Heart left ventricle (tissue), 16 donors: Measurements from ENCODE around the gene FOXE1. TPM values are rescaled to one million over a fixed set of nuclear protein-coding genes. Genes with fewer than 3 reads are reported as not detected.
A peak's percentile ranks its signal among the peaks of the same experiment; 100 is the strongest.

Experiments
- ATAC-seq, 4 donors: fragments of 200-7000 bp; cut with Tn5 transposase; one replicate each; pipeline ENCODE4 v1.9.1; 2020 to 2022; ENCODE audit warnings: moderate library complexity in 4 of 4, mild to moderate bottlenecking in 3 of 4, moderate number of reproducible peaks in 1 of 4
- DNase-seq, 5 donors: peaks; one replicate each; pipeline ENCODE4 v3.0.0-alpha.2; 2020
- H3K27ac ChIP-seq, 12 donors: fragments of 200-600 bp; sonication (generic) in 4 of 12; one replicate each; pipeline versions ENCODE4 v1.5.0 to v1.8.0; 2016 to 2022; ENCODE audit warnings: mild to moderate bottlenecking in 2 of 12
- H3K27me3 ChIP-seq, 9 donors: fragments of 200-600 bp; sonication (generic) in 2 of 9; one replicate each; pipeline versions ENCODE4 v1.5.1 to v1.8.0; 2016 to 2022; ENCODE audit warnings: mild to moderate bottlenecking in 3 of 9
- H3K36me3 ChIP-seq, 9 donors: fragments of 200-600 bp; sonication (generic) in 2 of 9; one replicate each; pipeline versions ENCODE4 v1.5.0 to v1.8.0; 2018 to 2022; ENCODE audit warnings: mild to moderate bottlenecking in 2 of 9
- H3K4me1 ChIP-seq, 12 donors: fragments of 200-600 bp; sonication (generic) in 4 of 12; one replicate each; pipeline versions ENCODE4 v1.5.0 to v1.8.0; 2016 to 2022; ENCODE audit warnings: mild to moderate bottlenecking in 3 of 12
- H3K4me3 ChIP-seq, 12 donors: fragments of 200-600 bp; sonication (generic) in 4 of 12; one replicate each; pipeline versions ENCODE4 v1.5.0 to v1.8.0; 2017 to 2022; ENCODE audit warnings: mild to moderate bottlenecking in 9 of 12, moderate library complexity in 4 of 12
- H3K9me3 ChIP-seq, 12 donors: fragments of 200-600 bp; sonication (generic) in 4 of 12; one replicate each; pipeline versions ENCODE4 v1.5.0 to v1.8.0; 2016 to 2022; ENCODE audit warnings: mild to moderate bottlenecking in 1 of 12
- POLR2A ChIP-seq, 2 donors: fragments of 450-650 bp; IDR thresholded peaks; one replicate each; pipeline ENCODE4 v1.6.1; 2017; ENCODE audit warnings: antibody characterized with exemption in 2 of 2, mild to moderate bottlenecking in 2 of 2, moderate library complexity in 2 of 2
- WGBS, 4 donors: extraction: QIAGEN DNeasy Blood & Tissue Kit in 2 of 4; methylation state at CpG; one replicate each; pipeline versions ENCODE4 v1.1.5 to v1.1.7; 2013 to 2018; 5-methylcytosine and 5-hydroxymethylcytosine counted together
- intact Hi-C, 10 donors: fragments of 100-400 bp; cut with DNase I; formaldehyde crosslinking; loops; one replicate each; pipeline versions ENCODE4 v1.11.1 to v1.14.2; 2022
- polyA plus RNA-seq, 2 donors: library from polyadenylated mRNA; stranded (reverse); fragments of 200-250 nt; gene quantifications; one replicate each; pipeline ENCODE4 v1.2.3, GENCODE V29; 2013
- total RNA-seq, 9 donors: library from RNA; depleted of rRNA in 2 of 9; stranded (reverse); fragments of >200 nt in 2 of 9; fragmentation: NEBNext Ultra II Directional in 3 of 9; extraction: Animal tissue kit (Norgen Biotek cat#: 25700) in 3 of 9; gene quantifications; one replicate each; pipeline versions ENCODE4 v1.1.0 to v1.2.4, GENCODE V29; 2016 to 2023
- TF ChIP-seq, protein P1 (sequence below), 12 donors: fragments of 200-600 bp; sonication (generic) in 4 of 12; IDR thresholded peaks; one replicate each; pipeline versions ENCODE4 v1.5.0 to v1.8.0; 2018 to 2022; ENCODE audit warnings: antibody characterized with exemption in 12 of 12, mild to moderate bottlenecking in 5 of 12
- donor health status: ischemic (EF 13 %, LVEDD 7.1; RV severe dilation, severe dysfunction).
- donor health status: healthy with polysubstance abuse.
- donor health status: DM: no; HTN: yes; CAD: no.
- donor health status: DM: no; HTN: no; CAD: no.
- donor health status: ischemic (EF 25% LVEDD 6.9; RV normal size, moderate dysfunction).
- donor health status: ischemic (EF 25% LVEDD 5.7; RV mildly dilated, moderate dysfunction).
- donor health status: healthy.
- donor health status: DM: yes; HTN: yes; CAD: no.
- donor health status: ischemic (EF 35%, LVEDD 5.7; RV mildly dilated, moderate dysfunction).
- donor health status: nonischemic (EF 11% LVEDD 7.7; RV severe dilation, severe dysfunction).
- donor health status: DM: yes; HTN: yes; CAD: no.
- donor health status: PGD.
- donor health status: ischemic (EF 29% LVEDD 5.4; RV normal size, mild dysfunction).
- donor health status: nonischemic (EF 23%, LVEDD 6.1; RV moderate dilation, normal function).

Gene FOXE1
- total and polyA plus RNA-seq, 11 donors = not detected

DNA sequence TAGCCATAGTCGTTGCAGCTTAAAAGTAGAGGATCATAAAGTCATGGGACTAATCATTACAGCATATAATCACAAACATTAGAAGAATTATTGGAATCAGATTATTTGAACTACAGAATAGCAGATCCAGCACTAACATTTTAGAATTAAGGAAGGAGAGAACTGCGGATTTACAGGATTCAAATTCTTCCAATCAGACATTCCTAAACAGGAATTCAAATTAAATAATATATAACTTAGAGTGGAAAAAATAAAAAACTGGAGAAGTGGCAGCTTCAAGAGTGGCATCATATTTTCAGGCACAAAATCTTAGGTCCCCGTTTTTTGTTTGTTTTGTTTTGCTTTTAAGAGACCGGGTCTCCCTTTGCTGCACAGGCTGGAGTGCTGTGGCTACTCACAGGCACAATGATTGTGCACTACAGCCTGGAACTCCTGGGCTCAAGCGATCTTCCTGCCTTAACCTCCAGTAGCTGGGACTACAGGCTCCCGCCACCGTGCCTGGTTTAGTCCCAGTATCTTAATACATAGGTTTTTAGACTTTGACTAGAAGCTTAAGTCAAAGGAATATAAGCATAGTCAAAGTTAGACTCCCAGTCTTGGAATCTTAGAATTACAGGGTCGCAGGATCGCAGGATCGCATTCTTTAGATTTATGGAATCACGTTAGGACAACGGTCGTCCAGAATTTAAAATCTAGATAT is 2.1 kb upstream of the FOXE1 start:
- WGBS, 4 donors = 14 to 18% (median 15%) methylated on average over 13 of the region's 13 CpGs
- TF ChIP-seq, protein P1, sequence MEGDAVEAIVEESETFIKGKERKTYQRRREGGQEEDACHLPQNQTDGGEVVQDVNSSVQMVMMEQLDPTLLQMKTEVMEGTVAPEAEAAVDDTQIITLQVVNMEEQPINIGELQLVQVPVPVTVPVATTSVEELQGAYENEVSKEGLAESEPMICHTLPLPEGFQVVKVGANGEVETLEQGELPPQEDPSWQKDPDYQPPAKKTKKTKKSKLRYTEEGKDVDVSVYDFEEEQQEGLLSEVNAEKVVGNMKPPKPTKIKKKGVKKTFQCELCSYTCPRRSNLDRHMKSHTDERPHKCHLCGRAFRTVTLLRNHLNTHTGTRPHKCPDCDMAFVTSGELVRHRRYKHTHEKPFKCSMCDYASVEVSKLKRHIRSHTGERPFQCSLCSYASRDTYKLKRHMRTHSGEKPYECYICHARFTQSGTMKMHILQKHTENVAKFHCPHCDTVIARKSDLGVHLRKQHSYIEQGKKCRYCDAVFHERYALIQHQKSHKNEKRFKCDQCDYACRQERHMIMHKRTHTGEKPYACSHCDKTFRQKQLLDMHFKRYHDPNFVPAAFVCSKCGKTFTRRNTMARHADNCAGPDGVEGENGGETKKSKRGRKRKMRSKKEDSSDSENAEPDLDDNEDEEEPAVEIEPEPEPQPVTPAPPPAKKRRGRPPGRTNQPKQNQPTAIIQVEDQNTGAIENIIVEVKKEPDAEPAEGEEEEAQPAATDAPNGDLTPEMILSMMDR (IDR thresholded peaks at IDR 0.05) = no peak
- no peak for TF ChIP-seq POLR2A (IDR thresholded peaks at IDR 0.05)
- H3K9me3 ChIP-seq = no peaks in the 10 kb centered on the region
- no peak overlapping the region for H3K4me3 ChIP-seq
- peaks cover 0 to 54% (median 17%) of the 10 kb centered on the region in 12 donors for H3K4me1 ChIP-seq
- DNase-seq = no peak
- intact Hi-C loops = no loop called here
- peaks cover 89 to 100% (median 98%) of the 10 kb centered on the region in 9 donors for H3K27me3 ChIP-seq
- ATAC-seq = no peak
- H3K27ac ChIP-seq = no peak overlapping the region
- no peaks in the 10 kb centered on the region for H3K36me3 ChIP-seq

DNA sequence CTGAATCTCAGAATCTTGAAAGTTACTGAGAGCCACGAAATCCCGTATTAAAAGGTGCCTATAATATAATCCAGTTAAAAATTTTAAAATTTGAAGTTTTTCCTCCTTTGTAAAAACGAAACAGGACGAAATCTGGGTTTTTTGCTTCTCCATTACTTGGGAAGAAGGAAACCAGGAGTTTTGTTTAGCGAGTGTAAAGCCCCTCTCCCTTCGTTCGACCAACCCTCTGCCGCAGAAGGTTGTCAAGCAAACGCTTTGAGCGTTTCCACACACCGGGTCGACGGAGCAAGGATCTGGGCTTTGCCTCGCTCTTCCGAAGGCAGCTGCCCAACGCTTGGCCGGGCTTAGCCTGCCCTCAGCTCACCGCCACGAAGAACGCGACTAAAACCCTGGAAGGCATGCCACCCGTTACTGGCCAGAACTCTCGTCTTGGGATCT is 1.6 kb upstream of the FOXE1 start:
- no peak overlapping the region for H3K4me3 ChIP-seq
- peaks cover 87 to 100% (median 97%) of the 10 kb centered on the region in 9 donors for H3K27me3 ChIP-seq

DNA sequence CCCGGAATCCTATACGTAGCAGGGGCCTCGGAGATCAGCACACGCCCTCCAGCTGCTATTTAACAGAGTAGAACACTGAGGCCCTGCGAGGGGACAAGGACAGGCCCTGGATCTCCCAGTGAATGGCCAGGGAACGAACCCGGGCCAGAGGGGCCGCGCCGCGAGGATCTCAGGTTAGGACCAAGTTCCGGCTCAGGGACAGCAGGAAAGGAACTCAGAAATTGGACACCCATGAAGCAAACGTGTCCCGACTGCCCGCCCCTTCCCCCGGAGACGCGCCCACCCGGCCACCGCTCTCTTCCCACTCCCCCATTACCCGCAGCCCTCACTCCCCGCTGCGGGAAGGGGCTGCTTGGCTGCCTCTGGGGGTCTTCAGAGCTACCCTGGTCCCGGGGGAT is 1.0 kb upstream of the FOXE1 start:
- Histone ChIP-seq H3K27me3 (peaks cover 88 to 100% (median 97%) of the 10 kb centered on the region in 9 donors), H3K36me3 (no peaks in the 10 kb centered on the region), H3K9me3 (no peaks in the 10 kb centered on the region), H3K4me3 (no peak overlapping the region), H3K27ac (no peak overlapping the region), H3K4me1 (peaks cover 0 to 54% (median 17%) of the 10 kb centered on the region in 12 donors)
- DNase-seq = no peak
- intact Hi-C loops = no loop called here
- ATAC-seq = no peak
- TF ChIP-seq, protein P1 (IDR thresholded peaks at IDR 0.05) = no peak
- TF ChIP-seq POLR2A (IDR thresholded peaks at IDR 0.05) = no peak
- WGBS, 4 donors = 0 to 8% (median 2%) methylated on average over 6 to 24 of the region's 24 CpGs

More for the DNA sequence above, 1.6 kb upstream of the FOXE1 start:
- TF ChIP-seq POLR2A (IDR thresholded peaks at IDR 0.05) = no peak
- TF ChIP-seq, protein P1 (IDR thresholded peaks at IDR 0.05) = no peak
- intact Hi-C loops = no loop called here
- Histone ChIP-seq H3K9me3 (no peaks in the 10 kb centered on the region), H3K27ac (no peak overlapping the region), H3K36me3 (no peaks in the 10 kb centered on the region), H3K4me1 (peaks cover 0 to 54% (median 17%) of the 10 kb centered on the region in 12 donors)
- no peak for DNase-seq
- ATAC-seq = no peak
- WGBS, 4 donors = 4 to 5% (median 4%) methylated on average over 23 of the region's 23 CpGs

DNA sequence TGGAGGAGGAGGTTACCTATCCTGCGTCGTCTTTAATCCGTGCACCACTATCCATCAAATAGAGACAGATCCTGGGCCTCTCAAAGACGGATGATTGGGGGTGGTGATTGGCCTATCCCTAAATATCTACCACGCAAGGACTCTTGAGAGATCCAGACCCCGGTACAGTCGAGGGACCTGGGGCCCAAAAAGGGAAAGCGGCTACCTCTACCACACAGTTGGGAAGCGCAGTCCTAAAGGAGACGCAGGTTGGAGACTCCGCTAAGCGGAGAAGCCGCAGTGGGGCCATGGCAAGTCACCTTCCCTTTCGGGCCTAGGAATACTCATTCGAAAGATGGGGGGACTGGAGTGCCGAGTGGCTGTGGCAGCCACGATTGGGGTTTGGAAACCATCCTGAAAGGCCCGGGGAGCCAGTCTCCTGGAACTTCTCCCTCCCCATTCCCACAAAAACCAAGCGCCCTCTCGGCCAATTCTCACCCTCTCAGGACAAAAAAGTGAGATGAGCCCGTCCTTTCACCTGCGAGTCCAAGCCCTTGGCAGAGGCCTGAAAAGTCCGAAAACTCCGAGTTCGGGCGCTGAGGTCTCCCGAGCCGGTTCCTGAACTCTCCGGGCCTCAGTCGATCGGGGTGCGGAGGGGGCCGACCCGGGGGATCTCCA is 499 bp upstream of the FOXE1 start:
- ATAC-seq (no peak), DNase-seq (no peak)
- intact Hi-C loops = no loop called here
- Histone ChIP-seq H3K4me3 (peak overlapping the region in 6 of 12 donors; percentile 6 to 42 (median 32)), H3K9me3 (no peaks in the 10 kb centered on the region), H3K4me1 (peaks cover 0 to 54% (median 17%) of the 10 kb centered on the region in 12 donors), H3K27ac (no peak overlapping the region), H3K27me3 (peaks cover 83 to 100% (median 97%) of the 10 kb centered on the region in 9 donors), H3K36me3 (no peaks in the 10 kb centered on the region)
- WGBS, 4 donors = 2 to 4% (median 2%) methylated on average over 17 to 34 of the region's 34 CpGs
- TF ChIP-seq, protein P1 (IDR thresholded peaks at IDR 0.05) = no peak
- no peak for TF ChIP-seq POLR2A (IDR thresholded peaks at IDR 0.05)
